Fibroblast of lung (primary cell): ENCODE results near the gene TPH2.

Experiments
- CTCF ChIP-seq, 2 donors: IDR thresholded peaks in 1 of 2; conservative IDR thresholded peaks in 1 of 2; 1 replicate in 1 of 2; 2 replicates in 1 of 2; pipeline ENCODE4 v1.5.1; 2011 to 2012; ENCODE audit warnings: low read length in 2 of 2, control low read depth in 1 of 2, inconsistent platforms in 1 of 2, low read depth in 1 of 2, mild to moderate bottlenecking in 1 of 2
- EZH2 ChIP-seq: IDR thresholded peaks from 2 replicates; pipeline ENCODE4 v1.5.1; 2012; ENCODE audit warnings: low read length, control low read depth, mild to moderate bottlenecking; ENCODE audit errors: missing control alignments

GRCh38 chr12:72030277-72030676 lies 91.6 kb downstream of the TPH2 start:
- TF ChIP-seq CTCF (conservative IDR thresholded peaks at IDR 0.05 in 1 of 2, IDR thresholded peaks at IDR 0.05 in 1 of 2; ENCODE audit: low read depth in 1 of 2, low read length in 2 of 2), result no peak
- TF ChIP-seq EZH2, result no peak
